Peyer's patch (tissue), 4 donors: ENCODE data around the gene GPR25.

Experiments used
- CTCF ChIP-seq, 6 experiments: fragments of 450-650 bp in 4 of 6; fragments of 200-600 bp in 2 of 6; sonication (generic) in 1 of 6; IDR thresholded peaks; one replicate each; pipeline ENCODE4 v1.5.1; 2017 to 2019; ENCODE audit warnings: antibody characterized with exemption in 6 of 6, mild to moderate bottlenecking in 3 of 6, moderate library complexity in 1 of 6
- POLR2A ChIP-seq, 2 donors: fragments of 450-650 bp; IDR thresholded peaks; one replicate each; pipeline ENCODE4 v1.5.1; 2017; ENCODE audit warnings: antibody characterized with exemption in 2 of 2, mild to moderate bottlenecking in 2 of 2, moderate library complexity in 2 of 2

DNA sequence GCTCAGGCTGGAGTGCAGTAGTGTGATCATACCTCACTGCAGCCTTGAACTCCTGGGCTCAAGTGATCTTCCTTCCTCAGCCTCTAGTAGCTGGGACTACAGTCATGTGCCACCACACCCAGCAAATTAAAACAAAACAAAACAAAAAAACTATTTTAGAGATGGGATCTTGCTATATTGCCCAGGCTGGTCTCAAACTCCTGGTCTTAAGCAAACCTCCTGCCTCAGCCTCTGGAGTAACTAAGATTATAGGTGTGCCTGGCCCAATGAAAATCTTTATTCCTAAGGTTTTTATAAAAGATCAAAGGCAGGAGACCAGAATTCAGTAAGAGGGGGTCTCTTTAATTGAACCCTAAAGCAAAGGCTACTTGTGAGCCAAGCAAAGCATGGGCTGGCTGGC lies 32.0 kb downstream of the GPR25 start:
- TF ChIP-seq POLR2A (IDR thresholded peaks at IDR 0.05) (no peak), CTCF (IDR thresholded peaks at IDR 0.05) (no peak)
